ENCODE data around the gene ISOC2.

ISOC2 gene

DNA sequence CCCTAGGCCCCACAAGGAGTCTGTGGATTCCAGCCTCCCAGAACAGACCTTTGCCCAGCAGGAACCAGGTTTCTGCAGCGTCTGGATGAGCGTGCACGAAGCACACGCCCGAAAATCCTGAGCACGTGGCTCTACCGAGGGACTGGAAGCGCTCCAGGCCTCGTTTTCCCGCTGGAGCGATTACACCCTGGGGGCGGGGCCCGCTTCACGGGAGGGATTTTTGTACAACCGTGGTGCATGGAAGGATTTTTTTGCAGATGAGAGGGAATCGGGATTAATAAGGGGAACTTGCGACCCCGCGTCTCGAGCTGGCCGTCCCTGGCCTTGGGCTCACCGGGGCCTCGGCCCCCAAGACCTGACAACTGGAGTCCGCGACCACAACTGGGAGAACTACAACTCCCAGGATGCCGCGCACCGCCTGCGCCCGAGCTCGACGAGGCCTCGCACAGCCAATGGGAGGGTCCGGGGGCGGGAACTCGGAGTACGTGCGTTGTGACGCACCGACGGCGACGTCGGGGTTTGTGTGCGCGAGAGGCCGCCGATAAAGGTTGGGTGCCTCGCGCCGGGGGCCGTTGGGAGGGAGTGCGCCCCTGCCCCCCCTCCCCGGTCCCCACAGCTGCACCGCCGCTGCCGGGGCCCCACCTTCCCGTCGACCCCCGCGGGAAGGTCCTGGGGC is 14.8 kb upstream of the ISOC2 start, which contains the start of gene ZNF628:
Gene ZNF628 (plus strand): TSS at position 518 of the 676 bp plus-strand sequence. CDS start 3,294 bp downstream, outside the sequence.
- DNase-seq, result peak; percentile 99

DNA sequence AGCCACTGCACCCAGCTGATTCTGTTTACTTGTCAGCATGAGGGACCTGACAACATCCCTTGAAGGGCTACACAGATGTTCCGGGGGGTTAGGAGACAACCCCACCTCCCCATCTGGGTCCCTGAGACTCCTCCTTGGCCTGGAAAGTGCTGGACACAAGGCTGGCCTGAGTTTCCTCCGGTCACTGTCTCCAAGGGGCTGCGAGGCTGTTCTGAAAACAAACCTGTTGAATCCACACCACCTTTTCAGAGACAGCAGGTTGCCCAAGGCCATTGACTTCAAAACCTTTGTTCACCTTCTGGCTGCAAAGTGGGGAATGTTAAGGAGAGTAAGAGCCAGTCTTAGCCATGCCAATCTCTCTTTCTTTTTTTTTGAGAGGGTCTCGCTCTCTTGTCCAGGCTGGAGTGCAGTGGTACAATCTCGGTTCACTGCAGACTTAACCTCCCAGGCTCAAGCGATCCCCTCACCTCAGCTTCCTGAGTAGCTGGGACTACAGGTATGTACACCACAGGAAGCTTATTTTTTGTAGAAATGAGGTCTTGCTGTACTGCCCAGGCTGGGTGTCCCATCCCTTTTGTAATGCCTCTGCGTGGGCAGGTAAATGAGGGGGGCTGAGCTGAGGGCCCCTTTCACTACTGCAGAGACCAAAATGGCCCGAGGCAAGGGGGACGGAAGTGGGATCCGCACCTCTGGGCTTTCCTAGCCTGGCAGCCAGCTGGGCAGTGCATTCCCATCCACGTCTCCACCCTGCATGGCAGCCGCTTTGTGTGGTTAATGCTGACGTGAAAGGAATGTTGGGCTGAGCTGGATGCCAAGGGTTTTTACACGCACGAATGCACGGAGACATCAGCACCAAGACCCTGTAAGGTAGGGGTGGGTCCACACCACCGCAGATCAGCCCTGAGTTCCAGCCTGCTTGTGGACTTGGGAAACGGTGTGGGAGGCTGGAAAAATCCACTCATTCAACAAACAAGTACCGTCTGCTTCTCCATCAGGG is 13.1 kb upstream of the ISOC2 start:
- no peak for DNase-seq

DNA sequence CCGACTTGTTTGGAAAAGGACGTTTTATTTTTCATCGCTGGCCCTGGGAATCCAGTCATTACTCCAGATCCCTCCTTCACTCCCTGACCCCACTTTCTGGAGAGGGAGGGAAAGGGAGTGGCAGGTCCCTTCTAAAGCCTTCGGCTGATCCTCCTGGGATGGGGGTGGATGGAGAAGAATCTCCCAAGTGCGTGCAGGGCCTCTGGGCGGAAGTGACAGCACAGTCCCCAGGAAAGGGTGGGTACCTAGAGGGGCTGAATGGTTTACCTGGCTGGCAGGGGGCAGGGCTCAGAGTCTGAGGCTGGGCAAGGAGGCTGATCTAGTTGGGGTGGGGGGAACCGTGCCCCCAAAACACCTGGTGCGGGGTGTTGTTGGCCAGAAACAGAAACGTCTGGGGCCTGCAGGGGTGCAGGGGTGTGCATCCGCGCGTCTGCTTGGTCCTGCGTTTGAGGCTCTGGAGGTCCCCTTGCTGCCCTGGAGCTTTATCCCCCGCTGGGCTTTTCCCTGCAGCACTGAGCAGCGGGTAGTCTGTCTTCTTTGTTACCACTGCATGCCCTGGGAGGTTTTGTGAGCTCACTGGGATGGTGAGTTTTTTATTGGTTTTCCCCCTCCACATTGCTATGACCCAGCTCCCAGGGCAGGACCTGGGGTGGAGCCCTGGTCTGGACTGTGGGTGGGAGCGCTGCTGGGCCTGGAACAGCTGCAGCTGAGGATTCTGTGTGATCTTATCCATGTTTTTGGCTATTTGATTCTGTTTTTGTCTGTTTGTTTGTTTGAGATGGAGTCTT is 12.0 kb upstream of the ISOC2 start:
- DNase-seq, result no peak

DNA sequence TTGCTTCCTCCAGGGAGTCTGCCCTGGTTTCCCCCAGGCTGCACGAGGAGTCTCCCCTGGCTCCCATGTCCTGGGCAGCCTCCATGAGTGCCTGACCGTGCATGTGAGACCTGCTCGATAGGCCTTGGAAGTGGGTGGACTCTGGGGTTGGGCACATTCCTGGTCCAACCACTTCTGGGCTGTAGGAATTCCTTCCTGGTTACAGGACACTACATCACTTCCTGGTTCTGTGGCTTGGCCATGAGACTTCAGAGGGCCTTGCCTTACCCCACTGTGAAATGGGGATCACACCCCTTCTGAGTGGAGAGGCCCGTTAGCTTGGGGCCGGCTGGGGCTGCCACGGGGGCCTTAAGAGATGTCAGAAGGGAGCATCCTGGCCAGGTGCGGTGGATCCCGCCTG is 11.0 kb upstream of the ISOC2 start:
- no peak for DNase-seq

DNA sequence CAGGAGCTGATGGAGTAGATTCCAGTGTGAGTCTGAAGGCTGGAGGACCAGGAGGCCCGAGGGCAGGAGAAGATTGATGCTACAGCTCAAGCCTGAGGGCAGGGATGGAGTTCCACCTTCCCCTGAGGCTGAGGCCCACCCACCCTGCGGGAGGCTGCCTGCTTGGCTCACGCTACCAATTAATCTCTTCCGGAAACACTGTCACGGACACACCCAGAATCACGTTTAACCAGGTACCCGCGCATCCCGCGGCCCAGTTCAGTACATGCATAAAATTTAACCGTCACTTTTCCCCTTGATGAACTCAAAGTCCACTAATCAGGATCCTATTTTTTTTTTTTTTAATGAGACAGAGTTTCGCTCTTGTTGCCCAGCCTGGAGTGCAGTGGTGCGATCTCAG is 9.8 kb upstream of the ISOC2 start:
- no peak for DNase-seq

DNA sequence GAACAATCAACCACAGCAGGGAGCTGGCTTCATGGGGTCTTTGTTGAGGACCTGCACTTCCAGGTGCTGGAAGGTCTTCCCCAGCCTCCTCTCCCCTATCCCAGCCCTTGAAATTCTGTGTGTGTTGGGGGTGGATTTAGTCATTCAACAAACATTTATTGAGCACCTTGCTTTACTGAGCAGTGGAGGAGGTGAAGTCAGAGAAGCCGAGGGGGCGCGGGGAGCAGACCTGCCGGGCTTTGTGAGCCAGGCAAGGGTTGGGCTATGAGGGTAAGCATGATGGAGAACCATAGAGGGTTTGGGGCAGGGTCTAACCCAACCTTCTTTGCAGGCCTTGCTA is 6.6 kb upstream of the ISOC2 start:
- no peak for DNase-seq

DNA sequence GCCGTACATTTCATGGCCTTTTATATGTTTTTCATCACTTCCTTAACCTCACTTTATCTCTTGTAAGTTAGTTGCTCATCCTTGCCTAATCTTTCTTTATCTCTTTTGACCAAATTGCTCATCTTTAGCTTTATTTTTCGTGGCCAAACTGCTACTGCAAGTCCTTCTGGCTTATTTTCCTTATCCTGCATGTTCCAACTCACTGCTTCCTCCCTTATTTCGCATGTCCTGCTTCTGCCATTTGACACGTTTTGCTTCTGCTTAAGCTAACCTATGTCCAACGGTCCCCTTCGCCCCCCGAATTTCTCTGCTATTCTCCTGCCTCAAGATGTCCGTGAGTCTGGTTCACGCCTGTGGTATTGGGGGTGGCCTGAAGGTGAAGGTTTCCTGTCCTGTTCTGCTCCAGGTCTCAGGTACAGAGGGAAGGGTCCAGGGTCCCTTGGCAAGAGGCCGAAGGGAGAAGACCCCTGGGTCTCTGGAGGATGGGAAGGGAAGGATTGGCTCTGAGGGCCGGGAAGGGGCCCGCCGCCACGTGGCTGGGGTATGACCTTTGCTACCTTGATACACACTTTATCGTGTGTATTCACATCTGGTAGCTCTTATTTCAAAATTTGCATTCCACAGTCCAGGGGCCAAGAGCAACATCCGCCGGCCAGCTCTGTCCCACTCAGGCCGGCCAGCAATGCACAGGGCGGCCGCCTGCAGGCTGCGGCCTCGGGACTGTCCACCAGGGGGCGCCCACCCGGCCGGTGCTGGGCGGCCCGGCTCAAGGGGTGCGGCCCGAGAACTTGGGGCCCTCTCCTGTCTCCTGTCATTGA is 6.0 kb upstream of the ISOC2 start:
- peak; percentile 80 for DNase-seq

DNA sequence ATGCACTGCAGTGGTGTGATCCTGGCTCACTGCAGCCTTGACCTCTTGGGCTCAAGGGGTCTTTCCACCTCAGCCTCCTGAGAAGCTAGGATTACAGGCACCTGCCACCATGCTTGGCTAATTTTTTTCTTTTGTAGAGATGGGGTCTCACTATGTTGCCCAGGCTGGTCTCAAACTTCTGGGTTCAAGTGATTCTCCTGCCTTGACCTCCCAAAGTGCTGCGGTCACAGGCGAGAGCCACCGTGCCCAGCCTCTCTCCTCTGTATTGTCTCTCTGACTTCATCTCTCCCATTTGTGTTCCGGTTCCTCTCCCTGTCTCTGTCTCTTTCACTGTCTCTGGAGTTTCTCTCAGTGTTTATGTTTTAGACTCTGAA is 4.8 kb upstream of the ISOC2 start:
- no peak for DNase-seq

DNA sequence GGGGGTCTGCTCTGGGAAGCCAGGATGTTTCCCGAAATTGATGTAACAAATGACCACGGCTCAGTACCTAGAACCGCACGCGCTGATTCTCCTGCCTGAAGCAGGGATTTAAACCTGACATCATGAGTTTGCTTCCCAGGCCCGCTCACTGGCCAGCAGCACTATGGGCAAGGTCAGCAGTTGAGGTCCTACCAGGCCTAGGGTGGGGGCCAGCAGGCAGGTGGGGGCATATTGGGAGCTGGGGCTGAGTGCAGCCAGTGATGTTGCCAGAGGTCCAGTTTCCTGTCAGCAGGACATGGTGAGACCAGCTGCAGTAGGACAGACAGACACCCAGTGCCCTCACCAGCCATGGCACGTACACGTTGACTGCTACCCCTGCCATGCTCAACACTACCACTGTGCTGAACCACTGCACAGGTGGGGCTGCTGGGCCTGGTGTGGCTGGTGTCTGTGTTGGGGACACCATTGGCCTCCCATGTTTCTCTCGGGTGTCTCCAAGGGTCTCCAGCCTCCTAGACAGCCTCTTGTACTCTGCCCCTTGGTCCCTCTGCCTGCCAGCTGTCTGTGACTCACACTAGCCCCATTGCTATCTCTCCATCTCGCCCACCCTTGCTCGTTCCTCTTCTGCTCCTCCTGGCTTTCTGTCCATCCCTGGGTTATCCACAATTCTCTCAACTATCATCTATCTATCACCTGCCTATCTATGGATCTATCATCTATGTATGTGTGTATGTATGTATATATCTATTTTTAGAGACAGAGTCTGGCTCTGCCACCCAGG is 4.2 kb upstream of the ISOC2 start:
- no peak for DNase-seq

DNA sequence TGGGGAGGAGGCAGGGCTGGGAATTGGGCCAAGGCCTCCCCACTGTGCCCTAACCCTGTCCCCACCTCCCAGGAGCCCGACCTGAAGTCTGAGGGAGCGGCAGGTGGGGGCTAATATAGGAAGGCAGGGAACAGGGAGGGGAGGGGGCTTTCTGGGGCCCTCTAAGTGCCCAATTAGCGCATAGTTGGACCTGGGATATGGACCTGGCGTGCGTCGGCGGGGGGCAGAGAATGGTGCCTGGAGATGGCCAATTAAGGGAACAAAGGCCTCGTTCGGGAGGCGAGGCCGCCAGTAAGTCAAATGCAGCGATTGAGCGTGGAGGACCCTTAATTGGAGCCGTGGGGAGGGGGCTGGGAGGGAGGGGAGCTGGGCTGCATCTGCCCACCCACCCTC is 3.2 kb upstream of the ISOC2 start, which contains the start of gene C19orf85:
Gene C19orf85 (minus strand): TSS at position 90 of the 393 bp plus-strand sequence. CDS start 197 bp downstream, outside the sequence.
- no peak for DNase-seq

DNA sequence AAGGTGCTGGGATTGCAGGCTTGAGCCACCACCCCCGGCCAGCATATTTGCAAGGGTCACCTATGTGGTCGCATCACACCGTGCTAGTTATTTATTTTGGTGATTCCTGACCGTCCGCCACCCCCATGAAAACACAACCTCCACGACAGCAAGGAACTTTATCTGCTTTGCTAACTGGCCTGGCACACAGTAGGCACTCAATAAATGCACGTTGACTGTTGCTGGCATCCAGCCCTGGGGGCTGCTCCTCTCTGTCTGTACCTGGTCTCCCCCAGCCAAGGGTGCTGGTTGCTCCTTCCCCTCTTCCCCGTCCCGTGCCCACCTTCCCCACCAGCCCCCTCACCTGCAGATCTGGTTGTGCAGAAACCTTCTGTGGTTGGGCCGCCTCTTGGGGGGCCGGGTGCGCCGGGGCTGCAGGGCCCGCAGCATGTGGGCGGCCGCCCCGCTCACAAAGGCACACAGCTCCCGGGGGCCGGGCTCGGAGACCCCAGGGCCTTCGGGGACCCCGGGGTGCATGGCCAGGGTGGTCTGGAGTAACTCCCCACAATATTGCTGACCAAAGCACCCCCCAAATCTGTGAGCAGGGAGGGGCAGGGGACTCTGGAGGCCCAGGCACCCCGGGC is 2.7 kb upstream of the ISOC2 start:
- DNase-seq, result no peak

DNA sequence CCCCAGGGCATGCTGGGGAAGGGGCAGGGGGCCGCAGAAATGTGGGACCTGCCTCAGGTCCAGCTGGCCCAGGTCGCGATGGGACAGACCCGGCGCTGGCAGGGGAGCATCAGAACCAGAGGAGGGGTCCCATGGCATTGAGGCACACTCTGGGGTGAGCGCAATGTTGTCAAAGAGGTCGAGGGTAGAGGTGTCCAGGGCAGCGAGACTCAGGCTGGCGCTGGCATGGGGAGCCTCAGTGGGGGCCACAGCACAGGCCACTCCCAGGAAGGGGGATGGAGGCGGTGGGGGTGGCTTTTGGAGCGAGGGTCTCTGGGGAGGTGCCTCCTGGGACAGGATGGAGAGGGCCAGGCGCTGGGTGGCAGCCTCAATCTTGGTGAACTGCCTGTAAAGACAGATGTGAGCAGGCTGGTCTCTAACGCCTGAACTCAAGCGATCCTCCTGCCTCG is 2.2 kb upstream of the ISOC2 start:
- DNase-seq, result no peak

DNA sequence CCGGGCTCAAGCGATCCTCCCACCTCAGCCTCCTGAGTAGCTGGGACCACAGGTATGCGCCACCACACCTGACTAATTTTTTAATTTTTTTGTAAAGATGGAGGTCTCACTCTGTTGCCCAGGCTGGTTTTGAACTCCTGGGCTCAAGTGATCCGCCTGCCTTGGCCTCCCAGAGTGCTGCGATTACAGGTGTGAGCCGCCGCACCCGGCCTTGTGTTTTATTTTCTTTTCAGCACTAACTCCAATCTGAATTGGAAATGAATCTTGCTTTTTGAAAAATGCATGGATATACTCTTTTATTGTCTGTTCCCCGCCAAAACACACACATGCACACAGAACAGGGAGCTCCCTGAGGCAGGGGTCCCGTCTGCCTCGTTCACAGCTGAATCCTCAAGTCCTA is 1.3 kb upstream of the ISOC2 start:
- no peak for DNase-seq

DNA sequence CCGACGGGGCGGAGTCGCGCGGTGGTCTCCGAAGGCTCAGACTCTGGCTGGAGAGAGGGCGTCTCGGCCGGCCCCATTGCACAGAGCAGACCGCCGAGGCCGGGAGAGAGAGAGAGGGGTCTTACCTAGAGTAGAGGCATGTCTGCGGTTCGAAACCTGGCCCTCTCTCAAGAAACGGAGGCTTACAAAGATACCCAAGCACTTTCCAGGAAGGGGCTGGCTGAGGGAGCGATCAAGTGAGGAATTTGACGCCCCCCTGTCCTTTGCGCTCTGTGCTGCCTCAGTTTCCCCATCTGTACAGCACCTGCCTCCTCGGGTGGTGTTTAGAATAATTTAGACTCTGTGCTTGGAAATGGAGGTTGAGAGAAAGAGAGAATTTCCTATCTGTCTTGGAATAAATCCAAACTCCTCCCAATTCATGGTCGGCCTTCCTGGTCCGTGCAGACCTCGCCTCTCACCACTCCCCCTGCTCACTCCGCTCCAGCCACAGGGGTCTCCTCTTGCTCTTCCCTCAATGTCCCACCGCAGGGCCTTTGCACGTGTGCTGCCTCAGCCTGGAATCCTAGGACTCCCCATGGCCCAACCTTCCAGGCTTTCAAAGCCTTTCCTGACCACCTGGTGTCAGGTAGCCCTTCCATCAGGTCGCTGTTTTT is 658 bp upstream of the ISOC2 start:
- DNase-seq, result no peak

DNA sequence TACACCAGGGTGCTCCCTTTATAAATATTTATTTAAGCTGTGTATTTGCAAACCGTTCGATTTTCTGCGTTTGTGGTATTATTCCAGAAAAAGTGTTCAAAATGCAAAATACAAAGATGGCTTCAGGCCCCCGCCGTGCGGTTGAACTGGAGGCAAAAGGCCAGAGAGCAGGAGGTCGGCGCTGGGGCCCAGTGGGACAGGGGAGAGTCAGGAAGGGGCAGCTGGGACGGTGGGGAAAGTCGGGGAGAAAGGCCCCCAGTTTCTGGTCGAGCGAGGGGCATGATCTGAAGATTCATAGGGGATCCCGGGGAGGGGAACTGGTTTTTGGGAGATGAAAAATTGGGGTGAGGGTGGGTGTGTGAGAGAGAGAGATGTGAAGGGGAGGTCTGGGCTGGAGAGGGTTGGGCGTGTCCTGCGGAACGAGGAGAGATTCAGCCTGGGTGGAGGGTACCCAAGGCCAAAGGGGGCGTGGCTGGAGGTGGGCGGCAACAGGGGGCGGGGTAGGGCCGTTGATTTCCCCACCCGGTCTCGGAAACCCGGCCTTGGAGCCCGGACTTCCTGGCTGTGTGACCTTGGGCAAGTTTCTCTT is 678 bp downstream of the ISOC2 start:
- peak; percentile 68 for DNase-seq

DNA sequence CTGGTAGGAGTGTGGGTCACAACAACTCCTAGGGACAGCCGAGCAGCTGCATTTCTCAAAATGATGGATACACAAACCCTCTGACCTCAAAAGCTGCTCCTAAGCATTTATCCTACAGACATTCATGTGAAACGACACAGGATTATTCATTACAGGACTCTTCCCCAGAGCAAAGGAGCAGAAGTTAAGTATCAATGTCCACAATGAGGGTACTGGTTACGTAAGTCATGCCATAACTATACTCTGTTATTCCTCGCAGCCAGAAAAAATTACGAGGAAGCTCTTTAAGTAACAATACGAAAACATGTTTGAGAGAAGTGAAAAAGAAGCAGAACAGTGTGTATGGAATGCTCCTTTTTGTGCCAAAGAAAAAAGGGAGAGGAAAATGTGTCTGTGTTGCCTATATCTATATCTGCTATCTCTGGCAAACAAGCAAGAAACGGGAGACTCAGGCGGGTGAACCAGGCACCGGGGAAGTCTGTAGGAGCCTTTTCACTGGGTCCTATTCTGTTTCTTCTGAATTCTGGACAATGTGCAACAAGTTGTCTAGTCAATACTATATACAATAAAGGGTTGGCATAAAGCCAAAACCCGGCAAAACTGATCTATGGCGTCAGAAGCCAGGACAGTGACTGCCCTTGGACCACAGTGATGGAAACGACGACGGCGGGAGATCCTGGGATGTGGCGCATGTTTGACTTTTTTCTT is 1.3 kb downstream of the ISOC2 start:
- no peak for DNase-seq

DNA sequence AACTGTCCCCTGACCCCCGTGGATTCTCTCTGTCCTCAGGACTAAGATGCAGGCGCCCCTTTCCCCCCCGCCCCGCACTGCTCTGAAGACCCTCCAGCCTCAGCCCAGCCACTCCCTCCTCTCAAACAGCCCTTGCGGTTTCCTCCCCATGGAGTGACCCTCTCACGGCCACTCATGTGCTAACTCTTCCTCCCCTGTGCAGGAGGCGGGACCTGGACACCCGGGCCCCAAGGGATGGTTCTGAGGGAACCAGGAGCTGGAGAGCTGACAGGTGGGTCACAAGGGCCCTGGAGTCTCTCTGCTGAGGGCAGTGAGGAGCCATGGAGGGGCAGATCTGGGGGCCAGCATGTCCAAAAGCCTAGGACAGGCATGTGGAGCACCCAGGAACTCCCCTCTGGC is 1.9 kb downstream of the ISOC2 start:
- DNase-seq, result no peak

DNA sequence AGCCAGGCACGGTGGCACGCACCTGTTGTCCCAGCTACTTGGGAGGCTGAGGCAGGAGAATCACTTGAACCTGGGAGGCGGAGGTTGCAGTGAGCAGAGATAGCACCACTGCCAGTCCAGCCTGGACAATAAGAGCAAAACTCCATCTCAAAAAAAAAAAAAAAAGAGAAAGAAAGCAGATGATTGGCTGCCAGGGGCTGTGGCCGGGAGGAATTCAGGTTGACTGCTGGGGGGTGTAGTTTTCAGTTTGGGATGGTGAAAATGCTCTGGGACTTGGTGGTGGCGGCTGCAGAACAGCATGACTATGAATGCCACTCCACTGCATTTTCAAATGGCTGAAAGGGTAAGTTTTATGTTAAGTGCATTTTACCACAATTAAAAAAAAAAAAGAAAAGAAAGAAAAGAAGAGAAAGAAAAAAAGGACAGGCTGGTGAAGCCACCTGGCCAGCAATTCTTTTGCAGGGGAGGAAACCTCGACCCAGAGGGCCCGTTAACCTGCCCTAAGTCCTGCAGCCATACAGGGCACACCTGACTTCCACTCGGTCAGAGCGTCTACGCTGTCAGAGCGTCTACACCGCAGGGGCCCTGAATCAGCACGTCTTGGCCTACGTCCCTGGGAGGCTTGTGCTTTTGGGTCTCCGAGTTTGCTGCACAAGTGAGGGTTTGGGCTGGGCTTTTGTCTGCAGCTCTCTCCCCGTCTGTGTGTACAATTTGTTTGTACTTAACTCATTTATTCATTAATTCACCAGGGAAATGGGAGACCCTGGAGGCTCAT is 3.6 kb downstream of the ISOC2 start:
- DNase-seq, result no peak

DNA sequence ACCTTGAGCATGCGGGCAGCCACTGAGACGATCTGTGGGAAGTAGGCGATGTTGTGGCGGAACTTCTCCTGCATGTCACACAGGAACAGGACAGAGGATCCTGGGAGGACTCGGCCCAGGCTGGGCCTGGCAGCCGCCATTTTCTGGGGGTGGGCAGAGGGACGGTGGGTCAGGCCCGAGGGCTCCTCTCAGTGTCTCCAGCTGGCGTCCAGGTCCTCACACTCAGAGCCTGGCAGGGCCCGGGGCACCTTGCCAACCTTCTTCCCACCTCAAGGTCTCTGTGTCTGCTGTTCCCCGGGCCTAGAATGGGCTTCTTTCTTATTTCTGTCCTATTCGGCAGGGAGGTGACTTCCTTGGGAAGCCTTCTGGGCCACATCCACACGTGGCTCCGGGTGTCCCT is 5.1 kb downstream of the ISOC2 start:
- DNase-seq, result no peak
